ENCODE results near the gene LAYN. TPM values are rescaled to one million over a fixed set of nuclear protein-coding genes. Genes with fewer than 3 reads are reported as not detected.

The LAYN gene
- total RNA-seq, 1 donor = 81.8 TPM

- H3K9me3 ChIP-seq (ENCODE audit: low read depth, low read length) = no peaks in the 10 kb centered on the region
- H3K36me3 ChIP-seq (ENCODE audit: insufficient read depth, low read length) = no peaks in the 10 kb centered on the region
- TF ChIP-seq, protein P1, sequence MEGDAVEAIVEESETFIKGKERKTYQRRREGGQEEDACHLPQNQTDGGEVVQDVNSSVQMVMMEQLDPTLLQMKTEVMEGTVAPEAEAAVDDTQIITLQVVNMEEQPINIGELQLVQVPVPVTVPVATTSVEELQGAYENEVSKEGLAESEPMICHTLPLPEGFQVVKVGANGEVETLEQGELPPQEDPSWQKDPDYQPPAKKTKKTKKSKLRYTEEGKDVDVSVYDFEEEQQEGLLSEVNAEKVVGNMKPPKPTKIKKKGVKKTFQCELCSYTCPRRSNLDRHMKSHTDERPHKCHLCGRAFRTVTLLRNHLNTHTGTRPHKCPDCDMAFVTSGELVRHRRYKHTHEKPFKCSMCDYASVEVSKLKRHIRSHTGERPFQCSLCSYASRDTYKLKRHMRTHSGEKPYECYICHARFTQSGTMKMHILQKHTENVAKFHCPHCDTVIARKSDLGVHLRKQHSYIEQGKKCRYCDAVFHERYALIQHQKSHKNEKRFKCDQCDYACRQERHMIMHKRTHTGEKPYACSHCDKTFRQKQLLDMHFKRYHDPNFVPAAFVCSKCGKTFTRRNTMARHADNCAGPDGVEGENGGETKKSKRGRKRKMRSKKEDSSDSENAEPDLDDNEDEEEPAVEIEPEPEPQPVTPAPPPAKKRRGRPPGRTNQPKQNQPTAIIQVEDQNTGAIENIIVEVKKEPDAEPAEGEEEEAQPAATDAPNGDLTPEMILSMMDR (IDR thresholded peaks at IDR 0.05; ENCODE audit: extremely low read depth, low read depth, low read length) = no peak
- peaks cover 23% of the 10 kb centered on the region for H3K4me1 ChIP-seq (ENCODE audit: insufficient read depth, low read length)
- peak; percentile 89 for DNase-seq (ENCODE audit: insufficient read length, low spot score, missing footprints)
- H2AFZ ChIP-seq (ENCODE audit: low read length) = peak overlapping the region; percentile 60
- peak overlapping the region; percentile 67 for H3K27ac ChIP-seq (ENCODE audit: low read depth, low read length)
- H4K20me1 ChIP-seq (ENCODE audit: insufficient read depth, low read length) = peaks cover 4% of the 10 kb centered on the region
- peak overlapping the region; percentile 74 for H3K4me2 ChIP-seq (ENCODE audit: insufficient read depth, low read length)
- H3K4me3 ChIP-seq (ENCODE audit: insufficient read depth, low read length) = no peak overlapping the region
- H3K79me2 ChIP-seq (ENCODE audit: insufficient read depth, low read length) = peaks cover 12% of the 10 kb centered on the region
- no peaks in the 10 kb centered on the region for H3K27me3 ChIP-seq (ENCODE audit: insufficient read depth, low read length)
These were observed 58.0 kb downstream of the LAYN start for GRCh38 chr11:111598559-111598958.

- Histone ChIP-seq H3K27me3 (ENCODE audit: insufficient read depth, low read length) (no peaks in the 10 kb centered on the region), H3K27ac (ENCODE audit: low read depth, low read length) (peak overlapping the region; percentile 71), H3K4me2 (ENCODE audit: insufficient read depth, low read length) (peak overlapping the region; percentile 95), H3K79me2 (ENCODE audit: insufficient read depth, low read length) (peaks cover 39% of the 10 kb centered on the region), H3K4me1 (ENCODE audit: insufficient read depth, low read length) (peaks cover 38% of the 10 kb centered on the region), H3K36me3 (ENCODE audit: insufficient read depth, low read length) (no peaks in the 10 kb centered on the region), H4K20me1 (ENCODE audit: insufficient read depth, low read length) (peaks cover 10% of the 10 kb centered on the region), H2AFZ (ENCODE audit: low read length) (peak overlapping the region; percentile 98), H3K9me3 (ENCODE audit: low read depth, low read length) (no peaks in the 10 kb centered on the region), H3K4me3 (ENCODE audit: insufficient read depth, low read length) (peak overlapping the region; percentile 76)
- TF ChIP-seq, protein P1 (IDR thresholded peaks at IDR 0.05; ENCODE audit: extremely low read depth, low read depth, low read length) = no peak
- DNase-seq (ENCODE audit: insufficient read length, low spot score, missing footprints) = no peak
These were observed 61.1 kb downstream of the LAYN start for GRCh38 chr11:111601636-111601978.

DNA sequence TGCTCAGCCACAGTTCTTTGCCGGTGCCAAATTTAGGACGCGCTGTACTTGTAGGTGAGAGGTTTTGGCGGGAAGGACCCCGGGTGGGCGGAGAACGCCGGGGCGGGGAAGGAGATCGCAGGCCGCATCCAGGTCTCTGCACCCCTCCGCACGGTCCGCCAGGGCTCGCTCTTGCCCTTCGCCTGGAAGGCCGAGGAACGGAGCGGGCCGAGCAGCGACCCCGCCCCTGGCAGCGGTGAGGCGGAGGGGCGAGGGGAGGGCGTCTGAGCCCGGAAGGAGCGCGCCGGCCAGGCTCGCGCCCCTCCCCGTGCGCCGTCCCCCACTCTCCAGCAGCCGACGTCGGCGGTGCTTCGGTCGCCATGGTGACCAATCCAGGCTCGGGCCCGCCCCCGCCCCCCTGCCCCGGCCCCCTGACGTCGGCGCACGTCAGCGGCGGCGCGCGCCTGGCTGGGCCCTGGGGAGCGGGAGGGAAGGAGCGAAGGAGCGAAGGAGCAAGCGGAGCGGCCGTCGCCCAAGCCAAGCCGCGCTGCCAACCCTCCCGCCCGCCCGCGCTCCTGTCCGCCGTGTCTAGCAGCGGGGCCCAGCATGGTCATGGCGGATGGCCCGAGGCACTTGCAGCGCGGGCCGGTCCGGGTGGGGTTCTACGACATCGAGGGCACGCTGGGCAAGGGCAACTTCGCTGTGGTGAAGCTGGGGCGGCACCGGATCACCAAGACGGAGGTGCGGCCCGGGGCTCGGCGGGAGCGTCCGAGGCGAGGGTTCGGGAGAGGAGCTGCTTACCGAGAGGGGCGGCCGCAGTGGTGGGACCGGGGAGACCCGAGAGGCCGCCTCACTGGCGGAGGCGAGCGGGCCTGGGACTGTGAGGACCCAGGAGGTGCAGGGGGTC is 61.7 kb downstream of the LAYN start, which contains the start of gene SIK2:
Gene SIK2, plus strand, starts transcription at position 471 of the 886 bp plus-strand sequence. Its CDS starts 115 bp downstream, at position 586.
- H2AFZ ChIP-seq (ENCODE audit: low read length) = peak within 1 kb of the TSS; percentile 98
- peak; percentile 95 for DNase-seq (ENCODE audit: insufficient read length, low spot score, missing footprints)
- H4K20me1 ChIP-seq (ENCODE audit: insufficient read depth, low read length) = peaks cover 10% of the 10 kb centered on the region
- TF ChIP-seq, protein P1 (IDR thresholded peaks at IDR 0.05; ENCODE audit: extremely low read depth, low read depth, low read length) = peak; percentile 84
- H3K27ac ChIP-seq (ENCODE audit: low read depth, low read length) = peak within 1 kb of the TSS; percentile 94
- H3K9me3 ChIP-seq (ENCODE audit: low read depth, low read length) = no peaks in the 10 kb centered on the region
- H3K36me3 ChIP-seq (ENCODE audit: insufficient read depth, low read length) = no peaks in the 10 kb centered on the region
- peak within 1 kb of the TSS; percentile 88 for H3K4me3 ChIP-seq (ENCODE audit: insufficient read depth, low read length)
- peak within 1 kb of the TSS; percentile 95 for H3K4me2 ChIP-seq (ENCODE audit: insufficient read depth, low read length)
- peaks cover 46% of the 10 kb centered on the region for H3K79me2 ChIP-seq (ENCODE audit: insufficient read depth, low read length)
- H3K27me3 ChIP-seq (ENCODE audit: insufficient read depth, low read length) = no peaks in the 10 kb centered on the region
- H3K4me1 ChIP-seq (ENCODE audit: insufficient read depth, low read length) = peaks cover 44% of the 10 kb centered on the region
